Retinal pigment epithelial cell (primary cell): ENCODE results near the gene THAP11.

Source experiments
- DNase-seq: peaks from one replicate; pipeline ENCODE4 v3.0.0-alpha.2; 2010; ENCODE audit warnings: low read depth
- H3K4me3 ChIP-seq: 2 replicates; pipeline ENCODE4 v1.5.1; 2011; ENCODE audit warnings: mild to moderate bottlenecking, low read length, control low read depth, moderate library complexity
- CTCF ChIP-seq: conservative IDR thresholded peaks from 2 replicates; pipeline ENCODE4 v1.5.1; 2011; ENCODE audit warnings: low read depth, low read length, control low read depth, inconsistent platforms

Gene THAP11

DNA sequence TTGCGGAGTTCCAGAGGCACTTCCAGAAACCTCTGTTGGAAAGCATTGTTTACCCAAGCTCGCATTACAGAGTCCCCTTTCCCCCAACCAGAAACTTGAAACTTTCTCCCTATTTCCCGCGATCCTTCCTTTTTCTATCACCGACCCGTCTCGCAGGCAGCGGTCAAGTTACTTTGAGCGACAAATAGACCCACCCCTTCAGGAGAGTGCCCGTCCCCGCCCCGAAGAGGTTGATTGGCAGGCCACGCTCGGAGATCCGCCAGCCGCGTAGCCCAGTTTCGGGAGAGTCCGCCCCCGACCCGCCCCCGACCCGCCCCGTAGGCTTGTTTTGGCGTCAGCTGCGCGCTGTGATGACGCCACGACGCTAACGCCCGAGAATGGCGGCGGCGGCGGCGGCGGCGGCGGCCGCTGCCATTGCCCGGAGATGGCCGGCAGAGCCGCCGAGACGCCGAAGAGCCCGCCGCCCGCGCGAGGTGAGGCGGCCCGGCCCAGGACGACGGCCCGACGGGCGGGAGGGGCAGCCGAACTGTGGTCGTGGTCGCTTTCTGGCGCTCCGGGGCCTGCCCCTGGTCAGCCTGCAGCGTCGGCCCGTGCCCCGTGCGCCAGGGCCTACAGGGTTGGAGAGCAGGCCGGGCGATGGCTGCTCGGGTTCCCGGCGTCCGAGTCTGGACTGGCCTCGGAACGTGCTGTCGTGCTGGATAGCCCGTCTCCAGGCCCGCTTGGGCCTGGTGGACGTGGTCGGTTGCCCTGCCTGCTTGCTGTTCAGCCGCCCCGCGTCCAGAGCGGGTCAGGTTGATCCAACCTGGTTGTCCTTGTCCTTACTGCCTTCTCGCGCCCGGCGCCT, 51.0 kb downstream of the THAP11 start, which contains the start of gene PSKH1:
TSS of gene PSKH1 (plus strand) at position 356 of the 844 bp plus-strand sequence. CDS start 15,496 bp downstream, outside the sequence.
- peak; percentile 78 for DNase-seq
- no peak for TF ChIP-seq CTCF
- peak within 1 kb of the TSS; percentile 83 for H3K4me3 ChIP-seq
